ENCODE results near the gene HOXD9. TPM values are rescaled to one million over a fixed set of nuclear protein-coding genes. Genes with fewer than 3 reads are reported as not detected.

HOXD9 gene
- total and polyA plus RNA-seq, 8 donors, result 0.12 to 1.1 (median 0.34) TPM; not detected in 2

DNA sequence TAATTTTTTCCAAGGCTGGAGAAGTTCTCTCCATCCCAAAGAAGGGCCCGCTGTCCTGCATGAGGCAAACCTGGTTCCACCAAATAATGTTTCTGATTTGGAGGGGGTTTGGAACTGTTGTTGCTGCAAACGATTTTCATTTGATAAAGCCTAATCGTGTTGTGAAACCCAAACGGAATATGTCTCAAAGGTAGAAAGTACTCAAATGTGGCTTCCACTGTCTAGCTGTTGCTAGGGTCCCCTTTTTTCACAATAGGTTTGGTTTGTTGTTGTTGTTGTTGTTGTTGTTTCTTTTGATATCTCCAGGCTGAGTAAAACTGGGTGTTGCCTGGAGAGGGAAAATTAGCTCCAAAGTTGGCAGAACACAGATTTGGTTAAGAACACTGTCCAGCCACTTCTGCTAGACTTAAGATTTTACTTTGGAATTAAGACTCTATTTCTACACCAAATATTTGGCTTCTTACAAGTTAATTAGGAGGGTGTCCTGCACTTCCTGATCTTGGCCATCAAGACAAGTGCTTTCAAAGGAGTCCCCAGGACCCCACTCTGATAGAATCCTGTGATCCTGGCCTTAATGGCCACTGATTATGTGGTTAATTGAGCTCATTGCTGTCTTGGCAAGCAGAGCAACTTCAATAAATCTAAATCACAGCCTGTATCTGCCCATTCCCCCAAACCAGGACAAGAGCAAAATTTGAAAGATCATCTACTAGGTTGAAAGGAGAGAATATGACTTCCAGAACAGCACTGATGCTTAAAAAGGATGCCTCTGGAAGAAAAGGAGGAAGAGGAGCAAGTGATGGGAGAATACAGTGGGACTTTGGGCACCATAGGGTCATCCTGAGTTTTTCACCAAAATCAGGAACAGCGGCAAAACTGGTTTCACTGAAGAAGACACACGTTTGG, 33.3 kb upstream of the HOXD9 start:
- no peak for DNase-seq
- 8 to 10% methylated on average over 6 of the region's 6 CpGs for WGBS, 2 donors
- no peaks in the 10 kb centered on the region for H3K36me3 ChIP-seq
- H3K27ac ChIP-seq, result no peak overlapping the region
- no peak overlapping the region for H3K4me3 ChIP-seq
- no peak for ATAC-seq
- H3K27me3 ChIP-seq, result peaks cover 0 to 94% (median 27%) of the 10 kb centered on the region in 4 donors
- no peak for FAIRE-seq
- H3K4me1 ChIP-seq, result peaks cover 0 to 13% (median 0%) of the 10 kb centered on the region in 3 donors
- intact Hi-C loops (cut with DNase I), result loop anchor here in 1 of 3 donors (5.0 kb wide), 1 partner anchor 392 kb away; no protein-coding TSS in a partner anchor
- TF ChIP-seq, protein P1, sequence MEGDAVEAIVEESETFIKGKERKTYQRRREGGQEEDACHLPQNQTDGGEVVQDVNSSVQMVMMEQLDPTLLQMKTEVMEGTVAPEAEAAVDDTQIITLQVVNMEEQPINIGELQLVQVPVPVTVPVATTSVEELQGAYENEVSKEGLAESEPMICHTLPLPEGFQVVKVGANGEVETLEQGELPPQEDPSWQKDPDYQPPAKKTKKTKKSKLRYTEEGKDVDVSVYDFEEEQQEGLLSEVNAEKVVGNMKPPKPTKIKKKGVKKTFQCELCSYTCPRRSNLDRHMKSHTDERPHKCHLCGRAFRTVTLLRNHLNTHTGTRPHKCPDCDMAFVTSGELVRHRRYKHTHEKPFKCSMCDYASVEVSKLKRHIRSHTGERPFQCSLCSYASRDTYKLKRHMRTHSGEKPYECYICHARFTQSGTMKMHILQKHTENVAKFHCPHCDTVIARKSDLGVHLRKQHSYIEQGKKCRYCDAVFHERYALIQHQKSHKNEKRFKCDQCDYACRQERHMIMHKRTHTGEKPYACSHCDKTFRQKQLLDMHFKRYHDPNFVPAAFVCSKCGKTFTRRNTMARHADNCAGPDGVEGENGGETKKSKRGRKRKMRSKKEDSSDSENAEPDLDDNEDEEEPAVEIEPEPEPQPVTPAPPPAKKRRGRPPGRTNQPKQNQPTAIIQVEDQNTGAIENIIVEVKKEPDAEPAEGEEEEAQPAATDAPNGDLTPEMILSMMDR (IDR thresholded peaks at IDR 0.05), result no peak
- no peaks in the 10 kb centered on the region for H3K9me3 ChIP-seq

DNA sequence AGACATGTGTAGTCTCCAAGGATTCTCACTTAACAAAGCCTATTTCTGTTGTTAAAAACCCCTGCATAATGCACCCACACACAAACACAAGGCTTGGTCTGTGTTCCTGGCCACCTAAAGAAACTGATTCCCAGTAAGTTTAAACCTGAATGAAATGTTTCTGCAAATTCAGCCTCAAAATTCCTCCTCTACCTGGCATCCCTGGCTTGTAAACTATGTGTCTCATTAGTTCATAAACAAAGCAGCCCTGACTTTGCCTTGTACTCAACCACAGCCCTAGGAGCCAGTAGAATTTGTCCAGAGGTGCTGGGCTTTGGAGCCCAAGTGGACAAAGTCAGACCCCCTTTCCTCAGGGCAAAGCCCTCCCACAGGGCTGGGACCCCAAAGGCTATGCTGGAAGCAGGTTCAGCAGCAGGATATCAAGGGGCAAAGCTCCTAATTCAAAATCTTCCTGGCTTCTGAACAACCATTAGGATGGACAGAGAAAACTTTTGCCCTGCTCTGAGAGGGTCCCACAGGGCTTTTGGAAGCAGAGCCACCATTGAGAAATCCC, 32.6 kb upstream of the HOXD9 start:
- intact Hi-C loops (cut with DNase I), result loop anchor here in 2 of 3 donors (5.0 kb wide), 2 partner anchors 393 to 403 kb away; no protein-coding TSS in a partner anchor
- Histone ChIP-seq H3K4me1 (peaks cover 0 to 13% (median 0%) of the 10 kb centered on the region in 3 donors), H3K4me3 (no peak overlapping the region), H3K9me3 (no peaks in the 10 kb centered on the region), H3K27me3 (peaks cover 0 to 94% (median 30%) of the 10 kb centered on the region in 4 donors), H3K27ac (no peak overlapping the region), H3K36me3 (no peaks in the 10 kb centered on the region)
- TF ChIP-seq, protein P1 (IDR thresholded peaks at IDR 0.05), result no peak
- DNase-seq (no peak), ATAC-seq (no peak), FAIRE-seq (no peak)

DNA sequence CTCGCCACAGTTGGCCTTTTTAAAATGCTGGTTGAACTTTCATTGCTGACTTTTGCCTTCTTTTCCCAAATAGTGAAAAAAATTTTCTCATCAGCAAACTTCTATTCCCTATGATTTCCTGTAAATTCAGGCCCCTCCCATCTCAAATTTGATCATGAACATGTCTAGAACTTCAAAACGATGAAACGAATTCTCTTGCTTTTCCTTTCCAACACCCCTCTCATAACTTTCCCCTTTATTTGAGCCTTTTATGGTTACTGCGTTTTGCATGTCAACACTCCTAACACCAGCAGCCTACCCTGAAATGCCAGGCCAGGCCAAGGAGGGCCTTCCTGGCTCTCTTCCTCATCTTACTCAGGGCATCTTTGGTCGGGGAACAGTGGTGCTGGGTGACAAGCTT, 31.7 kb upstream of the HOXD9 start:
- intact Hi-C loops (cut with DNase I), result loop anchor here in 1 of 3 donors (5.0 kb wide), 1 partner anchor 404 kb away; no protein-coding TSS in a partner anchor
- ATAC-seq (no peak), DNase-seq (no peak), FAIRE-seq (no peak)
- TF ChIP-seq, protein P1 (IDR thresholded peaks at IDR 0.05), result no peak
- Histone ChIP-seq H3K36me3 (no peaks in the 10 kb centered on the region), H3K27ac (no peak overlapping the region), H3K27me3 (peaks cover 9 to 94% (median 36%) of the 10 kb centered on the region in 4 donors), H3K4me3 (no peak overlapping the region), H3K4me1 (peaks cover 0 to 13% (median 0%) of the 10 kb centered on the region in 3 donors), H3K9me3 (no peaks in the 10 kb centered on the region)
- WGBS, 2 donors, result 28 to 35% methylated on average over 5 of the region's 5 CpGs

DNA sequence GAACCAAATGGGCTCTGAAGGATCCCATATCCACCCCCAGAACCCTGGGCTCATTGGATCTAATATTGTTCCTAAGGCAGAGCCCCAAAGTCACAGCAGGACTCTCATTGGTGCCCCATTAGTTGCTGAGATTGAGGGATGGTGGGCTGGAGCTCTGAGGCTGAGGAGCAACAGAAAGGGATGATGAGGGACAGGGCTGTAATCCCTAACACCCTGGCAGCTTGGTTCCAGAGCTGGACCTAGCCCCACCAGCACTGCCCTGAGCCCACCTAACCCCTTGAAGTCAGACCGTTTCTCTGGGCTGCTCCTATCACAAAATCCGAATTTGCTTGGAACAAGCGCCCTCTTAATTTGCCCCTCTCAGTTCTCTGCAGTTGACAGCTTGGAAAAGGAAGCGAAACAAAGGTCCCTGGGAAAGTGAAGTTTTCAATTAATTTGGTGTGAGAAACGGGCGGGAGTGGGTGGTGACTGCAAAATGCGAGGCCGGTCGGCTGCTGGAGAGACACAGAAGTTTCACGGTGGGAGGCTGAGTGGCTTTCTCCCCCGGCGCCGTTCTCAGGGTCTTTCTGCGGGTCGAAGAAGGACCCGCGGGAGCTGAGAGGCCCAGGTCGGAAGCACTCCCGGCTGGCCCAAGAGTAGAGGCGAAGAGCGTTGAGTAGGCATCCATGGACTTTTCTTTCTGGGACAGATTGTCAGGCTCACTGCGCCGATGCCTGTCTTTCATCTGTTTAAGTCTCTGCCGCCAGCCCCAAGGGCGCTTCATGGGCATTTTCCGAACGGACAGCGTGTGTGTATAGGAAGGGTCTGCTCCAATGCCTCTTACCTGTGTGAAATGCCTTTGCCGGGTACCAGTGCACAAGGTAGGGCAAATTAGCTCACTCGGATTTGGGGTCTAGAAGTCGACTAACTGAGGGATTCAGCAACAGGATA, 30.9 kb upstream of the HOXD9 start:
- no peak for DNase-seq
- no peak for ATAC-seq
- Histone ChIP-seq H3K36me3 (no peaks in the 10 kb centered on the region), H3K4me1 (peaks cover 0 to 13% (median under 1%) of the 10 kb centered on the region in 3 donors), H3K4me3 (no peak overlapping the region), H3K9me3 (no peaks in the 10 kb centered on the region), H3K27ac (no peak overlapping the region), H3K27me3 (peaks cover 16 to 94% (median 34%) of the 10 kb centered on the region in 4 donors)
- 8 to 9% methylated on average over 31 of the region's 31 CpGs for WGBS, 2 donors
- TF ChIP-seq, protein P1 (IDR thresholded peaks at IDR 0.05), result no peak
- no peak for FAIRE-seq
- intact Hi-C loops (cut with DNase I), result loop anchor here in 1 of 3 donors (5.0 kb wide), 1 partner anchor 404 kb away; no protein-coding TSS in a partner anchor
